PFSK-1 (cell line): ENCODE data around the gene BAX.
A peak's percentile ranks its signal among the peaks of the same experiment; 100 is the strongest.

Experiments used
- FOXP2 ChIP-seq: optimal IDR thresholded peaks from 2 replicates; pipeline ENCODE3; 2011; ENCODE audit warnings: borderline replicate concordance, control low read depth, inconsistent platforms; ENCODE audit not compliant: insufficient read depth; ENCODE audit errors: extremely low read length, extremely low read depth
- POLR2AphosphoS5 ChIP-seq: IDR thresholded peaks from 2 replicates; pipeline ENCODE4 v1.6.1; 2012; ENCODE audit warnings: low read depth, mild to moderate bottlenecking, control low read depth, low read length, moderate library complexity
- REST ChIP-seq, 2 experiments: IDR thresholded peaks; 2 replicates each; pipeline versions ENCODE4 v1.6.1 to v1.8.0; 2011 to 2012; ENCODE audit warnings: low read depth in 2 of 2, low read length in 2 of 2, control low read depth in 1 of 2, inconsistent platforms in 1 of 2, mild to moderate bottlenecking in 1 of 2, moderate library complexity in 1 of 2; ENCODE audit not compliant: insufficient read depth in 1 of 2
- SIN3A ChIP-seq: IDR thresholded peaks from 2 replicates; pipeline ENCODE4 v1.6.1; 2012; ENCODE audit warnings: mild to moderate bottlenecking, low read length, moderate library complexity, borderline replicate concordance; ENCODE audit not compliant: insufficient read depth
- TAF1 ChIP-seq: IDR thresholded peaks from 2 replicates; pipeline ENCODE4 v1.6.1; 2012; ENCODE audit warnings: low read length, control low read depth, borderline replicate concordance; ENCODE audit not compliant: insufficient read depth

The BAX gene

GRCh38 chr19:48964205-48965039 is 9.7 kb downstream of the BAX start:
- TF ChIP-seq REST (IDR thresholded peaks at IDR 0.05; ENCODE audit: insufficient read depth in 1 of 2, low read depth in 2 of 2, low read length in 2 of 2): no peak

- TF ChIP-seq REST (IDR thresholded peaks at IDR 0.05; ENCODE audit: insufficient read depth in 1 of 2, low read depth in 2 of 2, low read length in 2 of 2) (peak; percentile 37 to 69; a peak in 3 of 4 replicates), TAF1 (peak; percentile 91), POLR2AphosphoS5 (peak; percentile 95), FOXP2 (peak; percentile 88), SIN3A (no peak)
Measured at GRCh38 chr19:48965040-48965805, 10.5 kb downstream of the BAX start, which contains the start of gene FTL. FTL (plus strand) TSS chr19:48965309; CDS start chr19:48965508, 199 bp downstream.

- TF ChIP-seq FOXP2 (peak; percentile 4), TAF1 (no peak), POLR2AphosphoS5 (peak; percentile 10; the same call in 1 of the 2 replicates), REST (IDR thresholded peaks at IDR 0.05; ENCODE audit: insufficient read depth in 1 of 2, low read depth in 2 of 2, low read length in 2 of 2) (no peak)
Measured at GRCh38 chr19:48965806-48966540, 11.3 kb downstream of the BAX start.

- no peak for TF ChIP-seq REST (IDR thresholded peaks at IDR 0.05; ENCODE audit: insufficient read depth in 1 of 2, low read depth in 2 of 2, low read length in 2 of 2)
- no peak for TF ChIP-seq FOXP2
- TF ChIP-seq TAF1: no peak
- no peak for TF ChIP-seq SIN3A
- peak; percentile 29; the same call in 1 of the 2 replicates for TF ChIP-seq POLR2AphosphoS5
Measured at GRCh38 chr19:48966541-48967345, 12.1 kb downstream of the BAX start.
